Endometrium (tissue), 2 donors: ENCODE data around the gene CTSD.

Source experiments
- FAIRE-seq: peaks from 2 replicates; lab custom pipeline; 2012; peaks lifted over from hg19 to GRCh38; lab: Jason Lieb, UNC
- donor health status: control.
- donor health status: control.

The CTSD gene

GRCh38 chr11:1755692-1756561 lies 7.8 kb downstream of the CTSD start:
- no peak for FAIRE-seq

DNA sequence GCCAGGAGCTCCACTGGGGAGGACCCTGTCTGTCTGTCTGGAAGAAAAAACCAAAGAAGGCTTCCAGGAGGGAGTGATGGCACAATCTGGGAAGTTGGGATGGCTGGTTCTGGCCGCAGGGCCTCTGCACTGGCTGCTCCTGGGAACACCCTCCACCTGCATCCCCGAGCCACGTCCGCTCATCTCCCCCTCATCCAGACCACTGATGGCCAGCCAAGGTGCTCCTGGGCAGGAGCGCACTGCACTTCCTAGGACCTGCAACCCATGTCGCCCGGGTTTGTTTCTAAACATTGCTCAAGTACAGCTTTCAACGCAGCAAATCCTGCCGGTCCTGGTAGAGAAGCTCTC lies 8.4 kb downstream of the CTSD start:
- no peak for FAIRE-seq

- FAIRE-seq: no peak
Observed at GRCh38 chr11:1754376-1755150, 9.2 kb downstream of the CTSD start.

- no peak for FAIRE-seq
Observed at GRCh38 chr11:1753929-1754305, 9.8 kb downstream of the CTSD start.

GRCh38 chr11:1753229-1753928 lies 10.3 kb downstream of the CTSD start:
- no peak for FAIRE-seq

DNA sequence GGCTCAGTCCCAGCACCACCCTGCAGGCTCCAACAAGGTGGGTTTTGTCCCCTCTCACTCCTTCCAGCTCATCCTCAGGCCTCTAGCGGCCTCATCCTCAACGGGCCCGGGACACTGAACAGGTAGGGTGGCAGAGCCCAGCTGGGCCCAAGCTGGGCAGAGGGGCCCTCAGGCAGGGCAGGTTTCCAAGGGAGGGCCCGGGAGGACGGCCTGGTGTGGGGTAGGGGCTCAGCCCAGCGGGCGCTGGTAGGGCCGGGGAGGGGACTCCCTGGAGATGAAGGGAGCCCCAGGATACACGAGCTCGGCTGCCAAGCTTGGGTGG lies 10.9 kb downstream of the CTSD start:
- no peak for FAIRE-seq

DNA sequence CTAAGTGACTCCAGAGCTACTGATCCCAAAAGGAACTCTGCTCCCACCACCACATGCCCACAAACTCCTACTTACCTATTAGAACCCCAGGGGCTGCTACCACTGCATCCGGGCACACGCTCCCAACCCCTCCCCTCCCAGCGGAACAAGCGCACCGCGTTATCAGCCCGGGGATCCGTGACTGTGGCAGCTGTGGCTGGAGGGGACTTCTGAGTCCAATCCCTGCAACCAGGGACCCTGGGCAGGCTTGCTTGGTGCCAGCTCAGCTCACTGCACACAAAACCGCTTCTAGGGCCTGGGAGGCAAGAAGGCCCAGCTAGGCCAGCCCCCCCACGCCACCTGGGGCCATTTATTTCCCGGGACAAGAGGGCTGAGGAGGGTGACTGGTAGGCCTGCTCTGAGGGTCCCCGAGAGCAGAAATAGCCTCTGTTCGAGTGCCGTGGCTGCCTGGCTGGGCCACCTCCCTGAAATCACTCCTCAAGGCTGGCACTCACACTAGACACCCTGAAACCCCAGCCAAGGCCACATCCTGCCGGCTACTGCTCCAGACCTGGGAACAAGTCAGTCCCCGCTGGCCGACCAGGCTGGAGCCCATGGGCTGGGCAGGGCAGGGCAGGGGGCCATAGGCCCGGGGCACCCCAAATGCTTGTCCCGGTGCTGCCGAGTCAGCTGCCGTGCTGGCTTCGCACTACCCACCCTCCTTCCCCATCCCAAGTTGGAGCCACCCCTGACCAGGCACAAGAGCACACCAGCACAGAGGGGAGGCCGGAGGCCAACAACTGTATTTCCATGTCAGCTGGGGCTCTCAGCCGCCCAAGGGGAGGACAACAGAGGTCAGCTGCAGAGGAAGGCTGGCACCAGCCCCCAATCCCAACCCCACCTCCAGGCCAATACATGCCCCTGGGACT lies 11.5 kb downstream of the CTSD start:
- FAIRE-seq: no peak

GRCh38 chr11:1751531-1751921 lies 12.2 kb downstream of the CTSD start:
- no peak for FAIRE-seq

GRCh38 chr11:1750840-1751530 lies 12.7 kb downstream of the CTSD start:
- no peak for FAIRE-seq

GRCh38 chr11:1750481-1750839 lies 13.3 kb downstream of the CTSD start, which contains the start of gene IFITM10:
Gene IFITM10 (minus strand): TSS chr11:1750595. CDS start chr11:1750442, 153 bp downstream.
- FAIRE-seq: no peak

- no peak for FAIRE-seq
Observed at GRCh38 chr11:1749395-1750351, 14.1 kb downstream of the CTSD start.

DNA sequence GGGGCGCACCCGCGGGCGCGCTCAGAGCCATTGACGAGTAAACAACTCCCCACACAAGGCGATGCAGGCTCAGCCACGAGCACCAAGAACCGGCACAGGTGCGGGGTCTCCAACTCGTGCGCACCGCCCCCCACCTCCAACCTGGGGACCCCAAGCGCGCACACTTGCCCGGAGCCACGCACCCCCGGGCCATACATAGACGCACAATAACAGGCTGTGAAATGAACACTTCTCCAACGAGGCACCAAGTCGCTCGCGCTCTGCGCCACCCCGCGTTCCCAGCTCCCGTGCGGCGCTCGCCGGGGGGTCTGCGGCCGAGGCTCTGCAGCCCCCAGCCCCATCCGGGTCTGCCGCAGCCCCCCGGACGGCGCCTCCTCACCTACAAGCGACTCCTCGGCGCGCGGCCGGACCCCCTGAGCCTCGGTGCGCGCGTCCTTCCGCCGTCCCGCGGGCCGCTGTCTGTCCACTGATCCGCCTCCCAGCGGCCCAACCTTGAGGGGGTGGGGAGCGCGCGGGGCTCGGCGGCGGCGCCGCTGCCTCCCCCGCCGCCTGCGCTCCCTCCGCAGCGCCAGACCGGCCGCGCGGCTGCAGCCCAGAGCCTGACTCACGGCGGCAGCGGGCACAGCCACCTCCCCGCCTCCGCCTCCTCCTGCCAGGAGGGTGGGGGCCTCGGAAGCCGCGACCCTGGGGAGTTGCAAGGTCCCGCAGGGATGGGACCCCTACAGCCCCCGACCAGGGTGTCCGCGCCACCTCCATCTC lies 14.9 kb downstream of the CTSD start:
- FAIRE-seq: no peak

GRCh38 chr11:1747753-1748635 lies 15.7 kb downstream of the CTSD start:
- no peak for FAIRE-seq

- FAIRE-seq: no peak
Observed at GRCh38 chr11:1746956-1747752, 16.6 kb downstream of the CTSD start.

- no peak for FAIRE-seq
Observed at GRCh38 chr11:1746511-1746931, 17.2 kb downstream of the CTSD start.

GRCh38 chr11:1745701-1746320 lies 17.9 kb downstream of the CTSD start:
- no peak for FAIRE-seq
